Hepatocyte (in vitro differentiated cells): ENCODE measurements around the gene METTL24.

Experiments
- CTCF ChIP-seq: fragments of 200-600 bp; sonication (generic); IDR thresholded peaks from 2 replicates; pipeline ENCODE4 v1.5.1; 2016; ENCODE audit warnings: antibody characterized with exemption, mild to moderate bottlenecking; ENCODE audit not compliant: poor library complexity
- EZH2 ChIP-seq: fragments of 200-600 bp; sonication (generic); IDR thresholded peaks from 2 replicates; pipeline ENCODE4 v1.6.1; 2016; ENCODE audit warnings: antibody characterized with exemption, mild to moderate bottlenecking, borderline replicate concordance
- EZH2phosphoT487 ChIP-seq: fragments of 200-600 bp; sonication (generic); IDR thresholded peaks from one replicate; pipeline ENCODE4 v1.6.1; 2018; ENCODE audit warnings: antibody characterized with exemption, mild to moderate bottlenecking, low read depth, moderate library complexity; ENCODE audit not compliant: unreplicated experiment, severe bottlenecking

- TF ChIP-seq CTCF (no peak), EZH2phosphoT487 (no peak), EZH2 (no peak)
Observed at GRCh38 chr6:110271732-110272022, 86.5 kb downstream of the METTL24 start.
